Thyroid gland (tissue), 4 donors: ENCODE data around the gene ERC1. TPM values are rescaled to one million over a fixed set of nuclear protein-coding genes. Genes with fewer than 3 reads are reported as not detected.

Experiments
- DNase-seq, 2 donors: peaks; one replicate each; pipeline ENCODE4 v3.0.0-alpha.2; 2019
- H3K27ac ChIP-seq, 3 donors: fragments of 200-600 bp; sonication (generic); 1 replicate in 2 of 3; 2 replicates in 1 of 3; pipeline ENCODE4 v1.5.1; 2016 to 2019; ENCODE audit warnings: mild to moderate bottlenecking in 1 of 3, moderate library complexity in 1 of 3
- H3K27me3 ChIP-seq: fragments of 200-600 bp; sonication (generic); one replicate; pipeline ENCODE4 v1.5.1; 2019
- H3K36me3 ChIP-seq, 2 donors: fragments of 200-600 bp; sonication (generic); one replicate each; pipeline ENCODE4 v1.5.1; 2016 to 2019
- H3K4me1 ChIP-seq, 2 donors: fragments of 200-600 bp; sonication (generic); one replicate each; pipeline ENCODE4 v1.5.1; 2017 to 2019
- H3K4me3 ChIP-seq, 3 donors: fragments of 200-600 bp; sonication (generic); replicated peaks in 1 of 3; 1 replicate in 2 of 3; 2 replicates in 1 of 3; pipeline ENCODE4 v1.5.1; 2016; ENCODE audit warnings: mild to moderate bottlenecking in 1 of 3
- H3K9me3 ChIP-seq: fragments of 200-600 bp; sonication (generic); one replicate; pipeline ENCODE4 v1.5.1; 2017
- POLR2A ChIP-seq, 2 donors: fragments of 450-650 bp; IDR thresholded peaks; one replicate each; pipeline ENCODE4 v1.6.1; 2017; ENCODE audit warnings: antibody characterized with exemption in 2 of 2, mild to moderate bottlenecking in 2 of 2, moderate library complexity in 1 of 2
- WGBS, 2 donors: methylation state at CpG; one replicate each; pipeline ENCODE4 v1.1.5; 2017; 5-methylcytosine and 5-hydroxymethylcytosine counted together
- intact Hi-C: fragments of 100-400 bp; cut with DNase I; formaldehyde crosslinking; loops from one replicate; pipeline ENCODE4 v1.15.1; 2023
- total RNA-seq, 4 donors: library from RNA; depleted of rRNA; stranded (reverse); fragments of >200 nt; gene quantifications; one replicate each; pipeline ENCODE4 v1.2.3, GENCODE V29; 2016
- TF ChIP-seq, protein P1 (sequence below), 6 experiments: fragments of 200-600 bp in 3 of 6; fragments of 450-650 bp in 3 of 6; sonication (generic) in 3 of 6; IDR thresholded peaks; one replicate each; pipeline ENCODE4 v1.5.1; 2016 to 2019; ENCODE audit warnings: antibody characterized with exemption in 6 of 6, mild to moderate bottlenecking in 2 of 6, inconsistent platforms in 1 of 6, moderate library complexity in 1 of 6

ERC1 gene
- total RNA-seq, 4 donors from 2014 or later = 39.8 to 84.2 (median 75.8) TPM

DNA sequence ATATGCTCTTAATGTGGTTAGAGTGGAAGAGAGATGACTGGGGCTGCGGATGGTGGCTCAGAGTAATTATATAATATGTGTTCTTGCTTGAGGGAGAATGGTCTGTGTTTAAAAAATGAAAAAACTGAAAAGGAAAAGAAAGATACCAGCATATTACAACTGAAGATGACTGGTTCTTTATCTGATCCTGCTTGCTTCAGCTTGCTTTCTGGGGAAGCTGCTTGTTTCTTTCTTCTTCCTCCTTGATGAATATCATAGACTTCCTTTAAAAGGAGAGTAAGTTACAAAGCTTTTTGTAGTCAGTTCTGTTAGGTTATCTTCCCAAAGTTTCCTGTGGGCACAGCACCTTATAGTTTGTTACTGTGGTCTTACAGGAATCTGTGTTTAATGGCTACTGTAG is 210.9 kb downstream of the ERC1 start:
- intact Hi-C loops = no loop called here
- 91 to 97% methylated on average over 1 of the region's 1 CpG for WGBS, 2 donors
- no peaks in the 10 kb centered on the region for H3K9me3 ChIP-seq
- H3K36me3 ChIP-seq = no peaks in the 10 kb centered on the region
- no peaks in the 10 kb centered on the region for H3K27me3 ChIP-seq
- DNase-seq = no peak
- no peak for TF ChIP-seq POLR2A (IDR thresholded peaks at IDR 0.05)
- TF ChIP-seq, protein P1, sequence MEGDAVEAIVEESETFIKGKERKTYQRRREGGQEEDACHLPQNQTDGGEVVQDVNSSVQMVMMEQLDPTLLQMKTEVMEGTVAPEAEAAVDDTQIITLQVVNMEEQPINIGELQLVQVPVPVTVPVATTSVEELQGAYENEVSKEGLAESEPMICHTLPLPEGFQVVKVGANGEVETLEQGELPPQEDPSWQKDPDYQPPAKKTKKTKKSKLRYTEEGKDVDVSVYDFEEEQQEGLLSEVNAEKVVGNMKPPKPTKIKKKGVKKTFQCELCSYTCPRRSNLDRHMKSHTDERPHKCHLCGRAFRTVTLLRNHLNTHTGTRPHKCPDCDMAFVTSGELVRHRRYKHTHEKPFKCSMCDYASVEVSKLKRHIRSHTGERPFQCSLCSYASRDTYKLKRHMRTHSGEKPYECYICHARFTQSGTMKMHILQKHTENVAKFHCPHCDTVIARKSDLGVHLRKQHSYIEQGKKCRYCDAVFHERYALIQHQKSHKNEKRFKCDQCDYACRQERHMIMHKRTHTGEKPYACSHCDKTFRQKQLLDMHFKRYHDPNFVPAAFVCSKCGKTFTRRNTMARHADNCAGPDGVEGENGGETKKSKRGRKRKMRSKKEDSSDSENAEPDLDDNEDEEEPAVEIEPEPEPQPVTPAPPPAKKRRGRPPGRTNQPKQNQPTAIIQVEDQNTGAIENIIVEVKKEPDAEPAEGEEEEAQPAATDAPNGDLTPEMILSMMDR (IDR thresholded peaks at IDR 0.05) = no peak
- no peak overlapping the region for H3K27ac ChIP-seq
- no peak overlapping the region for H3K4me3 ChIP-seq
- peaks cover 9 to 33% of the 10 kb centered on the region in 2 donors for H3K4me1 ChIP-seq

DNA sequence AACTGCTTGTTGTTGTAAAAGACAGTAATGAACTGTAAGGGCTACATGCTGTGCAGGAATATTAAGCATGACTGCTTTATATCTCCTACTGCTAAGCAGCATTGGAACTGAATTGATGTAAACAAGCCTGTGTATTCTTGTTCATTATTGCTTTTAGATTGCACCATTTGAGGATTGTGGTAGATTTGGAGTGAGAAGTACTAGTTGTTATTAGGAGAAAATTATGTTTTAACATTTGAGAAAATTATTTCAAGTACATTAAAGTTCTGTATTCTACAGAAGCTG is 212.7 kb downstream of the ERC1 start:
- no peak overlapping the region for H3K4me3 ChIP-seq
- TF ChIP-seq, protein P1 (IDR thresholded peaks at IDR 0.05) = no peak
- no peak for TF ChIP-seq POLR2A (IDR thresholded peaks at IDR 0.05)
- H3K4me1 ChIP-seq = peaks cover 9 to 27% of the 10 kb centered on the region in 2 donors
- peak overlapping the region in 1 of 3 donors; percentile 3 for H3K27ac ChIP-seq
- H3K27me3 ChIP-seq = no peaks in the 10 kb centered on the region
- H3K36me3 ChIP-seq = no peaks in the 10 kb centered on the region
- DNase-seq = no peak
- intact Hi-C loops = no loop called here
- no peaks in the 10 kb centered on the region for H3K9me3 ChIP-seq

DNA sequence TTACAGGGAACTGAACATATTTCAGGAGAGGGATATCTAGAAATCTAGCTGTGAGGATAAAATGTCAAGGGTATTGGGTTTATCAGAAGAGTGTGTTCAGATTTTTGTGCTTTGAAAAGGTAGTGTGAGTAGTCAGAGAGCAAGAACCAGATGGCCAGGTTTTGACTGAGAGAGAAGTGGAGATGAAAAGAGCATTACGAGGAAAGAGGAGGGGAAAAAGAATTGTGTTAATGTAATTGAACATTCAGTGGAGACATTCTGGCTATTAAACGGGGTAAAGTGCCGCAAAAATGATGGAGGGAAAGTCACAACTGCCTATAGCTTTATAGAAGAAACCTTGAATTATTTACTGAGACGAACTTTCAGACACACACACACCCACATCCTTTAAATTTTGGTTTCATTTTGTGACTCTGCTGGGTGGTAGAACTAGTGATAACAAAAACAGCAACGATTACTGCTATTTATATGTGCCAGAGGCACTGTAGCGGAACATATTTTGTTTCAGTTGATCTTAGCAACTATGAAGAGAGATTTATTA is 213.6 kb downstream of the ERC1 start:
- H3K27ac ChIP-seq = peak overlapping the region; percentile 37 to 58 (median 54)
- no peaks in the 10 kb centered on the region for H3K9me3 ChIP-seq
- 33 to 39% methylated on average over 6 of the region's 6 CpGs for WGBS, 2 donors
- no peaks in the 10 kb centered on the region for H3K36me3 ChIP-seq
- DNase-seq = no peak
- peaks cover 9 to 27% of the 10 kb centered on the region in 2 donors for H3K4me1 ChIP-seq
- intact Hi-C loops = no loop called here
- H3K4me3 ChIP-seq = peak overlapping the region in 1 of 3 donors; percentile 24
- H3K27me3 ChIP-seq = no peaks in the 10 kb centered on the region
- no peak for TF ChIP-seq POLR2A (IDR thresholded peaks at IDR 0.05)
- TF ChIP-seq, protein P1 (IDR thresholded peaks at IDR 0.05) = no peak

DNA sequence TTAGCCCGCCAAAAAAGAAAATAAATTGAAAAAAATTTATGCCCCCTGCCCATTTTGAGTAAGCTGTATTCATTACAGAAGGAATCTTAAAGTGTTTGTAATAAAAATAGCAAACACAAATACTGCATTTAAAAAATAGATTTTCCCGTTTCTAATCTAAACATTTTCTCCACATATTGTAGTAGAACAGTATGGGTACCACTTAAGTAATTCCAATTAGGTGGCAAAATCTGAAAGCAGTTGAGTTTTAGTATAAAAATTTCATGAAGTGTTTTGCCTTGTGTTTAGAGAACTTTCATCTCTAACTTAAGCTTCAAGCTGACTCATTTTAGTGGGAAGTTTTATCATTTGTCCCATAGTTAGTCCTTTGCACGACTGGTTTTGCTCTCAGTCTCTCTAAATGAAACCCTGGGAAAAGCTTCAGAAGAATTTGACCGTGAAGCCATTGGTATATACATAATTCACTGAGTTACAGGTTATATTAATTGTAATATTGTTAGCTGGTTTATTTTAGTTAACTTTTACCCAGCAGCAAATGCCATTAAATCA is 214.6 kb downstream of the ERC1 start:
- intact Hi-C loops = no loop called here
- WGBS, 2 donors = 59 to 64% methylated on average over 4 of the region's 4 CpGs

DNA sequence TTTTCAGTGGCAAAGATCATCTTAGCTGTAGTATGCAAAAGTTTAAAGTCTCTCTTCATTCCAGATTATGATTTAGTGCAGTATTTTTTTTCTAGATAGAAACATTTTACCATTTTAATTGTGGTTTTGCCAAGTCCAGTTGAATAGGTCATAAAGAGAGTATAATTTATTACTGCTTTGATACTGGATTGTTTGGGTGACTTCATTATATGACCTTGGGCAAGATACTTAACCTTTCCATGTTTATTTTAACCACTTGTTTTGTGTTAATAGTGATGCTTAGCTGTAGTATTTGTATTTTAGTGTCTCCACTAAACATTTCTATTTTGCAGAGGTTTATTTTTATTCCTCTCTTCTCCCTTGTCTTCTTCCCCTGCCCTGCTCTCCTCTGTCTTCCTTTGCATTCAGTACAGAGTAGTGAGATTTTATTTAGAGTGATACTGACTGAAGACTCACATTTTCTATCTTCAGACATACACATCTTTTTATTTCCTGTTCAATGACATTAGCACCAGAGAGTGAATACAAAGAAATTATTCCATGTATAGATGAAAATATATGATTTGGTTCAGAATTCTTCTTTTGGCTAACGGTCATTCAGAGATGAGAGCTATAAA is 215.2 kb downstream of the ERC1 start:
- Histone ChIP-seq H3K9me3 (no peaks in the 10 kb centered on the region), H3K27ac (no peak overlapping the region), H3K27me3 (no peaks in the 10 kb centered on the region), H3K4me1 (peaks cover 9 to 27% of the 10 kb centered on the region in 2 donors), H3K4me3 (no peak overlapping the region), H3K36me3 (no peaks in the 10 kb centered on the region)
- WGBS, 2 donors = 98% methylated on average over 1 of the region's 1 CpG
- intact Hi-C loops = no loop called here
- TF ChIP-seq, protein P1 (IDR thresholded peaks at IDR 0.05) = no peak
- TF ChIP-seq POLR2A (IDR thresholded peaks at IDR 0.05) = no peak
- no peak for DNase-seq

More for the DNA sequence above, 214.6 kb downstream of the ERC1 start:
- Histone ChIP-seq H3K9me3 (no peaks in the 10 kb centered on the region), H3K27me3 (no peaks in the 10 kb centered on the region), H3K4me1 (peaks cover 9 to 27% of the 10 kb centered on the region in 2 donors), H3K4me3 (no peak overlapping the region), H3K27ac (peak overlapping the region in 2 of 3 donors; percentile 54 to 58), H3K36me3 (no peaks in the 10 kb centered on the region)
- TF ChIP-seq POLR2A (IDR thresholded peaks at IDR 0.05) = no peak
- TF ChIP-seq, protein P1 (IDR thresholded peaks at IDR 0.05) = no peak
- no peak for DNase-seq
